GM19193 (cell line): ENCODE measurements around the gene MLXIP.

ENCODE experiments used
- POLR2A ChIP-seq: IDR thresholded peaks from 4 replicates; pipeline ENCODE4 v1.6.1; 2011; ENCODE audit not compliant: insufficient read depth, insufficient read length; ENCODE audit errors: extremely low read depth

MLXIP gene

GRCh38 chr12:122078141-122079032, at the start of gene MLXIP:
Gene MLXIP (plus strand): TSS chr12:122078756. CDS start chr12:122078854, 98 bp downstream.
- TF ChIP-seq POLR2A, result peak; percentile 85

GRCh38 chr12:122028905-122029560, 49.5 kb upstream of the MLXIP start:
- no peak for TF ChIP-seq POLR2A

GRCh38 chr12:122029620-122030423, 48.7 kb upstream of the MLXIP start:
- no peak for TF ChIP-seq POLR2A

- TF ChIP-seq POLR2A, result no peak
Observed at GRCh38 chr12:122030424-122031035, 48.0 kb upstream of the MLXIP start.

GRCh38 chr12:122031342-122032216, 47.0 kb upstream of the MLXIP start:
- TF ChIP-seq POLR2A, result no peak

GRCh38 chr12:122032580-122032979, 46.0 kb upstream of the MLXIP start:
- no peak for TF ChIP-seq POLR2A

- TF ChIP-seq POLR2A, result no peak
Observed at GRCh38 chr12:122035292-122035691, 43.3 kb upstream of the MLXIP start.

- TF ChIP-seq POLR2A, result no peak
Observed at GRCh38 chr12:122036153-122036552, 42.4 kb upstream of the MLXIP start.

GRCh38 chr12:122040579-122041386, 37.8 kb upstream of the MLXIP start:
- no peak for TF ChIP-seq POLR2A

GRCh38 chr12:122042910-122043309, 35.6 kb upstream of the MLXIP start:
- TF ChIP-seq POLR2A, result no peak

GRCh38 chr12:122043476-122043875, 35.1 kb upstream of the MLXIP start:
- TF ChIP-seq POLR2A, result no peak

- TF ChIP-seq POLR2A, result no peak
Observed at GRCh38 chr12:122045262-122045661, 33.3 kb upstream of the MLXIP start.

GRCh38 chr12:122046145-122046544, 32.4 kb upstream of the MLXIP start:
- no peak for TF ChIP-seq POLR2A
